Smooth muscle cell (in vitro differentiated cells): ENCODE results near the gene ADAMTSL1. TPM values are rescaled to one million over a fixed set of nuclear protein-coding genes. Genes with fewer than 3 reads are reported as not detected.

Experiments used
- DNase-seq: peaks from one replicate; lab custom pipeline; 2025; ENCODE audit not compliant: unreplicated experiment; lab: John Stamatoyannopoulos, UW
- H2AFZ ChIP-seq: fragments of 200-600 bp; sonication (generic); 2 replicates; pipeline ENCODE4 v1.6.0; 2016; ENCODE audit warnings: antibody characterized with exemption, low read depth, mild to moderate bottlenecking
- H3F3A ChIP-seq: fragments of 200-600 bp; sonication (generic); 2 replicates; pipeline ENCODE4 v1.6.0; 2017; ENCODE audit warnings: antibody characterized with exemption, low read depth
- H3K27ac ChIP-seq: fragments of 200-600 bp; sonication (generic); 2 replicates; pipeline ENCODE4 v1.5.1; 2016; ENCODE audit warnings: low read depth, mild to moderate bottlenecking
- H3K27me3 ChIP-seq: fragments of 200-600 bp; sonication (generic); 2 replicates; pipeline ENCODE4 v1.6.1; 2016; ENCODE audit warnings: low read depth, mild to moderate bottlenecking
- H3K36me3 ChIP-seq: fragments of 200-600 bp; sonication (generic); 2 replicates; pipeline ENCODE4 v1.5.1; 2016; ENCODE audit warnings: low read depth
- H3K4me1 ChIP-seq: fragments of 200-600 bp; sonication (generic); 2 replicates; pipeline ENCODE4 v1.5.1; 2016; ENCODE audit warnings: low read depth
- H3K4me2 ChIP-seq: fragments of 200-600 bp; sonication (generic); 2 replicates; pipeline ENCODE4 v1.6.0; 2016; ENCODE audit warnings: mild to moderate bottlenecking
- H3K4me3 ChIP-seq: fragments of 200-600 bp; sonication (generic); 2 replicates; pipeline ENCODE4 v1.5.1; 2016; ENCODE audit warnings: mild to moderate bottlenecking
- H3K79me2 ChIP-seq: fragments of 200-600 bp; sonication (generic); 2 replicates; pipeline ENCODE4 v1.6.0; 2016; ENCODE audit warnings: low read depth, mild to moderate bottlenecking
- H3K9ac ChIP-seq: fragments of 200-600 bp; sonication (generic); 2 replicates; pipeline ENCODE4 v1.6.0; 2016; ENCODE audit warnings: low read depth
- H3K9me3 ChIP-seq: fragments of 200-600 bp; sonication (generic); replicated peaks from 2 replicates; pipeline ENCODE4 v1.5.1; 2016; ENCODE audit warnings: low read depth
- H4K20me1 ChIP-seq: fragments of 200-600 bp; sonication (generic); 2 replicates; pipeline ENCODE4 v1.6.0; 2016; ENCODE audit warnings: low read depth
- CTCF ChIP-seq: fragments of 200-600 bp; sonication (generic); IDR thresholded peaks from 2 replicates; pipeline ENCODE4 v1.5.1; 2017; ENCODE audit warnings: borderline replicate concordance, mild to moderate bottlenecking, antibody characterized with exemption; ENCODE audit not compliant: insufficient read depth, poor library complexity, severe bottlenecking
- WGBS: methylation state at CpG from one replicate; pipeline ENCODE4 v1.1.7; 2016; ENCODE audit warnings: low lambda C conversion rate; 5-methylcytosine and 5-hydroxymethylcytosine counted together
- polyA plus RNA-seq: library from polyadenylated mRNA; unstranded; fragments of >200 nt; fragmentation: Nextera tagmentation; extraction: Ambion mirVana; gene quantifications from 2 replicates; pipeline ENCODE4 v1.2.1, GENCODE V29; 2016
- total RNA-seq: library from RNA; depleted of rRNA; stranded (reverse); fragments of >200 nt; gene quantifications from 2 replicates; pipeline ENCODE4 v1.2.3, GENCODE V29; 2014

ADAMTSL1 gene
- total and polyA plus RNA-seq, 2 experiments from 2014 or later, result 4.3 to 4.4 TPM

- Histone ChIP-seq H3K4me2 (no peak overlapping the region), H3K27me3 (no peaks in the 10 kb centered on the region), H3K36me3 (no peaks in the 10 kb centered on the region), H3K27ac (no peak overlapping the region), H3K4me1 (no peaks in the 10 kb centered on the region), H4K20me1 (no peaks in the 10 kb centered on the region), H3K9me3 (no peaks in the 10 kb centered on the region), H2AFZ (no peak overlapping the region), H3K4me3 (no peak overlapping the region), H3F3A (no peaks in the 10 kb centered on the region), H3K79me2 (no peaks in the 10 kb centered on the region), H3K9ac (no peak overlapping the region)
- TF ChIP-seq CTCF, result no peak
- DNase-seq, result no peak
- 68% methylated on average over 3 of the region's 3 CpGs for WGBS
Measured at GRCh38 chr9:18756712-18757125, 282.8 kb downstream of the ADAMTSL1 start.

GRCh38 chr9:18759827-18760226, 285.9 kb downstream of the ADAMTSL1 start:
- no peak for TF ChIP-seq CTCF
- no peaks in the 10 kb centered on the region for H3K36me3 ChIP-seq

GRCh38 chr9:18761742-18762300, 287.9 kb downstream of the ADAMTSL1 start:
- no peaks in the 10 kb centered on the region for H3K9me3 ChIP-seq
- TF ChIP-seq CTCF, result no peak
- H3K27ac ChIP-seq, result no peak overlapping the region
- H3F3A ChIP-seq, result no peaks in the 10 kb centered on the region
- H3K4me3 ChIP-seq, result no peak overlapping the region
- H3K4me2 ChIP-seq, result no peak overlapping the region
- no peaks in the 10 kb centered on the region for H3K27me3 ChIP-seq
- no peaks in the 10 kb centered on the region for H3K36me3 ChIP-seq
- DNase-seq, result no peak
- no peaks in the 10 kb centered on the region for H3K4me1 ChIP-seq
- no peaks in the 10 kb centered on the region for H3K79me2 ChIP-seq
- H4K20me1 ChIP-seq, result no peaks in the 10 kb centered on the region
- no peak overlapping the region for H2AFZ ChIP-seq
- 72% methylated on average over 2 of the region's 2 CpGs for WGBS
- no peak overlapping the region for H3K9ac ChIP-seq

More at GRCh38 chr9:18759827-18760226, 285.9 kb downstream of the ADAMTSL1 start:
- H3K4me3 ChIP-seq, result no peak overlapping the region
- H3F3A ChIP-seq, result no peaks in the 10 kb centered on the region
- H3K9ac ChIP-seq, result no peak overlapping the region
- H3K27me3 ChIP-seq, result no peaks in the 10 kb centered on the region
- no peak overlapping the region for H3K4me2 ChIP-seq
- H3K79me2 ChIP-seq, result no peaks in the 10 kb centered on the region
- no peak overlapping the region for H2AFZ ChIP-seq
- H3K9me3 ChIP-seq, result no peaks in the 10 kb centered on the region
- H4K20me1 ChIP-seq, result no peaks in the 10 kb centered on the region
- H3K27ac ChIP-seq, result no peak overlapping the region
- no peak for DNase-seq
- H3K4me1 ChIP-seq, result no peaks in the 10 kb centered on the region
- 95% methylated on average over 4 of the region's 4 CpGs for WGBS

DNA sequence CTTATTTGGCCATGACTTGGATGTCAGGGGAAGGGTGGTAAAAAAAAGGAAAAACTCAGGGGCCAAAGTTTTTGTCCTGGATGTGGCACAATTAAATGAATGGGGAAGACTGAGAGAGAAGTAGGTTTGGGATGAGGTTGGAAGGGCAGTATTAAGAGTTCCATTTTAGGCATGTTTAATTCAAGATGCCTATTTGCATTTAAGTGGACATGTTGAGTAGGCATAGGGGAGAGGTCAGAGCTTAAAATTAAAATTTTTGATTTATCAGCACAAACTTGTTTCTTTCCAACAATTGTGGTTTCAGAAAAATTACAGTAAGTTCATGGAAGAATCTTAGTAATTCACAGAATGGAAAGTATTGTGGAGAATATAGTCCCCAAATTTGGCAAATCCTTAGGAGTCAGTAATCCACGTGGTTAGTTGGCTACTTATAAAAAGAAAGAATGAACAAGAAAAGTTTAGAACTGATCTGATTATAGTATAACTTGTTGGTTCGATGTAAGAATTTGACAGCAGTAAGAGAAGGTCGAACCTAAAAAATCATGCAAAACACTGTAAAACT, 293.1 kb downstream of the ADAMTSL1 start:
- 94% methylated on average over 3 of the region's 3 CpGs for WGBS
- Histone ChIP-seq H3K36me3 (no peaks in the 10 kb centered on the region), H3K4me1 (no peaks in the 10 kb centered on the region), H4K20me1 (no peaks in the 10 kb centered on the region), H3K4me3 (no peak overlapping the region), H3K9ac (no peak overlapping the region), H3K9me3 (no peaks in the 10 kb centered on the region), H3K27me3 (no peaks in the 10 kb centered on the region), H3K4me2 (no peak overlapping the region), H3K27ac (no peak overlapping the region), H2AFZ (no peak overlapping the region), H3F3A (no peaks in the 10 kb centered on the region), H3K79me2 (no peaks in the 10 kb centered on the region)
- TF ChIP-seq CTCF, result no peak
- DNase-seq, result no peak
